ENCODE data around the gene MYO19. TPM values are rescaled to one million over a fixed set of nuclear protein-coding genes. Genes with fewer than 3 reads are reported as not detected.
A peak's percentile ranks its signal among the peaks of the same experiment; 100 is the strongest.

MYO19 gene
- total and polyA plus RNA-seq, 8 donors = 11.8 to 311 (median 112) TPM

DNA sequence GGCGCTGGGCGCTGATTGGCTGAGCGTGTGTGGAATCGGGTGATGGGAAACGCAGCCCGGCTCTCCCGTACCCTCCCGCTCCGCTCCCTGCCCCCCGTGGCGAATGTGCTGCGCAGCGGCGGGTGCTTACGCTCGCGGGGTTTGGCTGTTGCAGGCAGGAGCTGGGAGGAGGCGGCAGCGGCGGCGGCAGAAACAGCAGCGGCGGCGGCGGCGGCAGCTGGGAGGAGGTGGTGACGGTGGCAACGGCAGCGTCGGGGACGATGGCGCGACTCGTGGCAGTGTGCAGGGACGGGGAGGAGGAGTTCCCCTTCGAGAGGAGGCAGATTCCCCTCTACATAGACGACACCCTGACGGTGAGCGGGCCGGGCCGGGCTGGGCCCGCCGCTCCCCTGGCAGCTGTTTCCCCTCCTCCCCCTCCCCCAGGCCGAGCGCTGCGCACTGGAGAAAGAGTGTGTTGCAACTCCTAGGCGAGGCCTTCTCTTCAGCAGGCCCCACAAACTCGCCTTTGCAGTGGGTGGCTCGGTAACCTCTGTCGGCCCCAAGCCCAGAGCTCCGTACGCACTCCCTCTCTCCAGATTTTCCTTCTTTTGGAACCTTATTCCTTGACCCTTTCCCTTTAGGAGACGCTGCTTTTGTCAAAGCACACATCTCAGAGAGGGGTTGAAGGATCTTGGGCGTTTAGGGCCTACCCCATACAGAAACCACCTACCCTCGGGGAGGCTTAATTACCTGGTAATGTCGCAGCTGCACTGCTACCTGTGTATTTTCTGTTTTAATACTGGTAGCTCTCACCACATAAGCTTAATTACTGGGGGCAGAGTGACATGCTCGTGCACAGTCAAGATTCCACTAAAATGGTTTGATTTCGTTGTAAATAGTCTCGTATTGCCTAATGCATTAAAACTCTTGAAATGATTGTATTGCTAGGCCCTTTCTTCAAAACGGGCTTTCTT, 11.1 kb upstream of the MYO19 start:
- no peaks in the 10 kb centered on the region for H3K27me3 ChIP-seq
- peak overlapping the region; percentile 70 to 100 (median 94) for H3K4me3 ChIP-seq
- H3K9me3 ChIP-seq = no peaks in the 10 kb centered on the region
- 0 to 1% (median 0%) methylated on average over 40 to 60 of the region's 60 CpGs for WGBS, 5 donors
- H3K27ac ChIP-seq = peak overlapping the region; percentile 97 to 100 (median 100)
- H3K4me1 ChIP-seq = peaks cover 41 to 64% (median 56%) of the 10 kb centered on the region in 4 donors
- H3K36me3 ChIP-seq = peaks cover 0 to 3% (median 0%) of the 10 kb centered on the region in 4 donors
- TF ChIP-seq POLR2A (IDR thresholded peaks at IDR 0.05) = peak in 1 of 4 donors; percentile 50
- no peak for TF ChIP-seq EP300 (IDR thresholded peaks at IDR 0.05)
- TF ChIP-seq, protein P1, sequence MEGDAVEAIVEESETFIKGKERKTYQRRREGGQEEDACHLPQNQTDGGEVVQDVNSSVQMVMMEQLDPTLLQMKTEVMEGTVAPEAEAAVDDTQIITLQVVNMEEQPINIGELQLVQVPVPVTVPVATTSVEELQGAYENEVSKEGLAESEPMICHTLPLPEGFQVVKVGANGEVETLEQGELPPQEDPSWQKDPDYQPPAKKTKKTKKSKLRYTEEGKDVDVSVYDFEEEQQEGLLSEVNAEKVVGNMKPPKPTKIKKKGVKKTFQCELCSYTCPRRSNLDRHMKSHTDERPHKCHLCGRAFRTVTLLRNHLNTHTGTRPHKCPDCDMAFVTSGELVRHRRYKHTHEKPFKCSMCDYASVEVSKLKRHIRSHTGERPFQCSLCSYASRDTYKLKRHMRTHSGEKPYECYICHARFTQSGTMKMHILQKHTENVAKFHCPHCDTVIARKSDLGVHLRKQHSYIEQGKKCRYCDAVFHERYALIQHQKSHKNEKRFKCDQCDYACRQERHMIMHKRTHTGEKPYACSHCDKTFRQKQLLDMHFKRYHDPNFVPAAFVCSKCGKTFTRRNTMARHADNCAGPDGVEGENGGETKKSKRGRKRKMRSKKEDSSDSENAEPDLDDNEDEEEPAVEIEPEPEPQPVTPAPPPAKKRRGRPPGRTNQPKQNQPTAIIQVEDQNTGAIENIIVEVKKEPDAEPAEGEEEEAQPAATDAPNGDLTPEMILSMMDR (IDR thresholded peaks at IDR 0.05) = no peak
- TF ChIP-seq POLR2AphosphoS5 (IDR thresholded peaks at IDR 0.05) = peak; percentile 90 to 93 (median 90)
- DNase-seq = peak; percentile 97 to 99
- intact Hi-C loops (cut with DNase I; ENCODE audit: low total_unique reads) = no loop called here

DNA sequence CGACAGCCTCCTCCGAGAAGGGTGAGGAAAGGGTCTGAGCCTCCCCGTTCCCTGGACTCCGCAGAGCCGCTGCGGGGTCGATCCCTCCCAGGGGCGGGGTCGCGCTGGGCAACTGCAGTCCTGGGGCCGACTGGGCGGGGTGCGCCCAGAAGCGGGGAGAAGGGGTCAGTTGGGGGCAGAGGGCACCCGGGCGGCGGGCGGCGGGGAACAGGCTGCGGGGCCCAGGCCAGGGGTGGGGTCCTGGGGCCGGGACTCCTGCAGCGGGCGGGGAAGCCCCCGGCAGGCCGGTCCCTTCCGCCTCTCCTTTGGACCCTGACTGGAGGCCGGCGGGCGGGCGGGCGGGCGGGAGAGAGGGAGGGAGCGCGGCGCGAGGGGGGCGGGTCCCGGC, 10.4 kb upstream of the MYO19 start:
- H3K9me3 ChIP-seq = no peaks in the 10 kb centered on the region
- 0 to 1% (median 1%) methylated on average over 10 to 34 of the region's 38 CpGs for WGBS, 5 donors
- H3K27me3 ChIP-seq = no peaks in the 10 kb centered on the region
- H3K4me3 ChIP-seq = peak overlapping the region; percentile 70 to 100 (median 94)
- H3K27ac ChIP-seq = peak overlapping the region; percentile 99 to 100 (median 100)
- intact Hi-C loops (cut with DNase I; ENCODE audit: low total_unique reads) = no loop called here
- peaks cover 41 to 58% (median 53%) of the 10 kb centered on the region in 4 donors for H3K4me1 ChIP-seq
- no peak for DNase-seq
- H3K36me3 ChIP-seq = peaks cover 0 to 3% (median under 1%) of the 10 kb centered on the region in 4 donors
- TF ChIP-seq POLR2A (IDR thresholded peaks at IDR 0.05) = no peak
- no peak for TF ChIP-seq POLR2AphosphoS5 (IDR thresholded peaks at IDR 0.05)
- TF ChIP-seq EP300 (IDR thresholded peaks at IDR 0.05) = no peak
- TF ChIP-seq, protein P1 (IDR thresholded peaks at IDR 0.05) = no peak

DNA sequence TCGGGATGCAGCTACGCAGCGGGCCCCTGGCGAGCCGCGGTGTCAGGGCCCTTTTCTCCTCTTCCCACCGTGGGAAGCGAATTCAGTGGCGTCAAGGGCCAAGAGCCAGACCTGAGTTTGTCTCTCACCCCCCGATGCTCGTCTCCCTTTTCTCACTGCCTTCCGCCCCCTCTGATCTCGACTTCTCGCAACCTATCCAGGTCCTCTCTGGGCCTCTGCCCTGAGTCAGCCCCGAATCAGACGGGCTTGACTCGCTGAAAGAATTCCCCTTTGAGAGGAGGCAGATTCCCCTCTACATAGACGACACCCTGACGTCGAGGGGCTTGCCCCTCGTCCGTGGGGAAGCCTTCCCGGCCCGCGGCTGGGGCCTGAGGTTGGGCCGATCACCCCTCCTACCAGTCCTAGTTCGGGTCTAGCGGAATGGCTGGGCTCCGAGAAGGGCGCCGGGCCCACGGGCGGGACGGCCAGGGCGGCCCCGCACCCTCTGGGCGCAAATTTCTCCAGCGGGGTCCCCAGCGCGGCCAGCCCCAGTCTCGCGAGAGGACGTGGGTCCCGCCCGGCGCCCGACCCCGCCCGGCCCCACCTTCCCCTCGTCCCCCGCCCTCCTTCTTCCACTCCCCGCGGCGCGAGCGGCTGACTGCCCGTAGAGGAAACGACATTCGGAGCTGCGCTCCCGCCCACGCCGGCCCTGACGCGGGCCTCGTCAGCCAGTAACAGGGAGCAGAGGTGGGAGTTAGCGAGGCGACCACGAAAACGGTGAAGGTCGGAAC, 9.8 kb upstream of the MYO19 start, which contains the start of gene GGNBP2:
GGNBP2 (plus strand) TSS at position 613 of the 770 bp plus-strand sequence. CDS start 806 bp downstream, outside the sequence.
- Histone ChIP-seq H3K36me3 (peaks cover 0 to 7% (median 0%) of the 10 kb centered on the region in 4 donors), H3K9me3 (no peaks in the 10 kb centered on the region), H3K4me1 (peaks cover 41 to 52% (median 48%) of the 10 kb centered on the region in 4 donors), H3K27ac (peak within 1 kb of the TSS; percentile 99 to 100 (median 100)), H3K4me3 (peak within 1 kb of the TSS; percentile 70 to 100 (median 94)), H3K27me3 (no peaks in the 10 kb centered on the region)
- TF ChIP-seq POLR2A (IDR thresholded peaks at IDR 0.05) (peak in 2 of 4 donors; percentile 81 to 93), EP300 (IDR thresholded peaks at IDR 0.05) (no peak), POLR2AphosphoS5 (IDR thresholded peaks at IDR 0.05) (peak; percentile 67 to 98 (median 98))
- TF ChIP-seq, protein P1 (IDR thresholded peaks at IDR 0.05) = no peak
- 0 to 1% (median 0%) methylated on average over 28 to 71 of the region's 71 CpGs for WGBS, 5 donors
- intact Hi-C loops (cut with DNase I; ENCODE audit: low total_unique reads) = no loop called here
- peak; percentile 92 to 98 for DNase-seq

DNA sequence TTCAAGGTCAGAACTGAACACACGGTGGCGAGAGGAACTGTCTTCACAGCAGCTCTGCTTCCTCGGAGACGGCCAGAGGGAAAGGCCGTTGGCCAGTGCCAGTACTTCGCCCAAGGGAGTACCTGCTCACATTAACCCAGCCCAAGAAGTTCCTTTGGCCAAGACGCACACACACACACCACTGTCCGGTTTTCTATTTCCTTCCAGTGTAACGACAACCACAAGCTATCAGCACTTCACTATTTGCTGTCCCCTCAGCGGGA, 9.3 kb upstream of the MYO19 start:
- Histone ChIP-seq H3K4me3 (peak overlapping the region; percentile 70 to 100 (median 94)), H3K27ac (peak overlapping the region; percentile 99 to 100 (median 100)), H3K4me1 (peaks cover 39 to 48% (median 46%) of the 10 kb centered on the region in 4 donors), H3K27me3 (no peaks in the 10 kb centered on the region), H3K9me3 (no peaks in the 10 kb centered on the region), H3K36me3 (peaks cover 0 to 10% (median 0%) of the 10 kb centered on the region in 4 donors)
- peak; percentile 47 to 79 for DNase-seq
- 0 to 1% (median 0%) methylated on average over 10 of the region's 10 CpGs for WGBS, 5 donors
- intact Hi-C loops (cut with DNase I; ENCODE audit: low total_unique reads) = no loop called here
- TF ChIP-seq EP300 (IDR thresholded peaks at IDR 0.05) = no peak
- peak in 2 of 3 donors; percentile 5 to 18 for TF ChIP-seq POLR2AphosphoS5 (IDR thresholded peaks at IDR 0.05)

Measured in stomach (tissue), 9 donors.